ENCODE results near the gene TAS2R60.
A peak's percentile ranks its signal among the peaks of the same experiment; 100 is the strongest.
"Not testable (repeated sequence)": the region's sequence is repeated elsewhere in the genome, so short reads cannot be mapped to it uniquely, and the experiment has no call there.

The TAS2R60 gene

DNA sequence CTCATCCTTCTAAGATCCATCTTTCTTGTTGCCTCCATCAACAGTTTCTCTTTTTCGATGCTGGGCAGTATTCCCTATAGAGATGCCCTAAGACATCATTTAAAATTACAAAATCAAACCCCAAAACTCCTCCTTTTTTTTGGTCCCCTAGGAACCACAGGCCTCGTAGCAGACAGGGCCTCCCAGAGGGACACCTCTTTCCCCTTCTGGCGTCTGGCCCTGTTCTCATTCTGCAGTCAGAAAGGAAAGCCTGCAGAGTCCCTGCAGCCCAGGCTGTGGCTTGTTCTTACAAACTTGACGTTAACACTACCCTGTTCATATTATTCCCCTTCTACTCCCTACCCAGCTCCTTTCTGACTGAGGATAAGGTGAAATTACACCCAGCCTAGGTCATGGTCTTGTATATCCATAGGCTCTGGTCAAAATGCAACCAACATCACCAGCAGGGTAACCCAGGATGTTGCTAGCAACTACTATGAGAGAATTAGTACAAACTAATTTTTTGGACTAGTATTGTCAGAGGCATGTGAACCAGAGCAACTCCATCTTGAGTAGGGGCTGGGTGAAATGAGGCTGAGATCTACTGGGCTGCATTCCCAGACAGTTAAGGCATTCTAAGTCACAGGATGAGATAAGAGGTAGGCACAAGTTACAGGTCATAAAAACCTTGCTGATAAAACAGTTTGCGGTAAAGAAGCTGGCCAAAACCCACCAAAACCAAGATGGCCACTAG is 31.1 kb upstream of the TAS2R60 start:
- no peak for DNase-seq

DNA sequence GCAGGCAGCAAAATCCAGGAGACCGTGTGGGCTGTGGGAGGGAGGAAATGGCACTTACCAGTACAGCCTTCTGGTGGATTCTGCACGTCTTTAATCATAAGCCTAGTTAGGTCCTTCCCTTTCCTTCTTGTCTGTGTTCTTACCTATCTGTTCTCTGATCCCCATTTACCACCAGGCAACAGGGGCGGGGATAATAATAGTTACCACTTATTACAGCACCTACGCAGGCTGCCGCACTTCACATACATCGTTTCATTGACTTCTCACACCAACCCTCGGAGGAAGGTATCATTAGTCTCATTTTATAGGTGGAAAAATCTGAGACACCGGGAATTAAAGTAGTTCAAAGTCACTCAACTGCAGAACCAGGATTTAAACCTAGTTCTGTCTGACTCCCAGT is 30.1 kb upstream of the TAS2R60 start:
- no peak for DNase-seq

DNA sequence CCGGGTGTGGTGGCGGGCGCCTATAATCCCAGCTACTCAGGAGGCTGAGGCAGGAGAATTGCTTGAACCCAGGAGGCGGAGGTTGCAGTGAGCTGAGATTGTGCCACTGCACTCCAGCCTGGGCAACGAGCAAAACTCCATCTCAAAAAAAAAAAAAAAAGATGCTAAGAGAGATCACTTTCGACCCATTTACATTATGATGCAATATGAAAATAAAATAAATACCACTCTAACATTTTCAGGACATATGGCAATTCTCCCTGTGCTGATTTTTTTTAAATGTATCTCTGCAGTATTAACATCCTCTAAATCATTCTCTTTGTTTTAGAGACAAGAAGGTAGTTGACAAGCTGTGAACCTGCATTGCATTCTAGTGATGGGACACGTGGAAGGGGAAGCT is 28.0 kb upstream of the TAS2R60 start:
- DNase-seq, result not testable (repeated sequence)

DNA sequence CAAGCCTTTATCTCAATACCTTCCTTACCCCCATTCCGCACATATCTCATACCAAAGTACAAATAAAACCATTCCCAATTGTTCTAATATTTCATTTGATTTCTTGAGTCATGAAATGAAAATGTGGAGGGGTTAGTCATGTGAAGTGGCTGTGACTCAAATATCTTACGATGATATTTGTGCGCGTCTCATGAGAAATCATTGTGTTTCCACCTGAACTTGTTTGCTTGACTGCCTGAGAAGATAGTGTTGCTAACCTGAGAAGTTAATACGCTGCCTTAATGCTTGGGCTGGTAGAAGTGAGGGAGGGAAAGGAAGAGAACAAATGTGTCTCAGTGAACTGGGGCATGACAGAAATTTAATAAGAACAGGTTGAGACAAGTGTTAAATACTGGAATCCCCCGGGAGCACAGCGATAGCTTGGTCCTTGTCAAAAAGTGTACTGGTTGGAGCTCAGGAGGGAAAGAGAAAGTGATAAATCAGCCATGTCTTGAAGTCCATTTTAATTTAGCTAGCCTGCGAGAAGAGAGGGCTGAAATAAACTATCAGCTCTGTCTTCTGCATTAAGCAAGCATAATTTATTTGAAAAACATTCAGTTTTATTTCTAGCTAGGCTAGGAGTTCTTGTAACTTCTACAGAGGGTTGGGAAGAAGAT is 27.4 kb upstream of the TAS2R60 start:
- DNase-seq, result no peak

DNA sequence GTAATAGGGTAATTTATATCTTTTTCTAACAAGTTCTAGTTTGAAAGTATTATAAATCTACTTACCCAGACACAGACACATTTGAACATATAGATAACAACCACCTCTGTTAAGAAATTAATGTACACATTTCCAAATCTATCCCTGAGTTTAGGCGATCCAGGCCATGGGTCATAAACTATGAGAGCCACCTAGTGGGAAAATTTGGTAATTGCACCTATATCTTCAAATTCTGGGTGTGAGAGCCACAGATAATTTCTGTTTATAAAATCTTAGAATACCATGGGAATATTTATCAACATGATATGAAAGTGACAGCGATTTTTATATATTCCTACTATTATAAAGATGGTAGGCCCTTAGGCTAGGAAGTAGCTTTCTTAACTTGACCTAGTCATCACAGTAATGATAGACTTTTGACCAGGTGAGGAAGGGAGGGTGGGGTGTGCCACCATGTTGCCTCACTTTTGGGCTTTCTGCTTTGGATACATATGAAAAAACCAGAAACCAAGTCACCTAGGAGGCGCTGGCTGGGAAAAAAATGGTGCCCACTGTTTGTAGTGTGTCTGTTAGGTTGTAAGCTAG is 26.6 kb upstream of the TAS2R60 start:
- peak; percentile 22 for DNase-seq

DNA sequence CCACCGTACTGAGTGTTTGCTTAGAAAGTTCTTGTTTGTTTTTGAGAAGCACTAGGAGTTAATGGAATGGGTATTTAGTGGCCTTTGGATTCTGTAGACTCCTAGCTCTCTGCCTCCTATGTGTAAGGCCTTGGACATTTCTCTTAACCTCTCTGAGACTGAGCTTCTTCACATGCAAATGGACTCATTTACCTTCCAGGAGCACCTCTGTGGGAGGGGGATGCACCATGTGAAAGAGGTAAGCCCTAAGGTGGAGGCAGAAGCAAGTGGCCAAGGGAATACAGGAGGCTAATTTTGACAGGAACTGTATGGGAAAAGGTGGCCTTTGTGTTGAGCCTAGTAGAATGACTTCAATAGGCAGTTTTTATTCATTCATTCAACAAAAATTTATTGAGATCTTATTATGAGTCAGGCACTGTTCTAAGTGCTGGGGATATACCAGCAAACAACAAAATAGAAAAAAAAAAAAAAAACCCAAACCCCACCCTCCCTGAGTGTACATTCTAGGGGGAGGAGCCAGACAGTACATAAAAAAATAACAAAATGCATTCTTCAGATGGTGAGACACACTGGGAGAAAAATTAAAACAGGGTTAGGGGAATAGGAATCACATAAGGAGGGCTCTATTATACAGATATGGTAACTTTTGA is 25.4 kb upstream of the TAS2R60 start:
- DNase-seq, result no peak

DNA sequence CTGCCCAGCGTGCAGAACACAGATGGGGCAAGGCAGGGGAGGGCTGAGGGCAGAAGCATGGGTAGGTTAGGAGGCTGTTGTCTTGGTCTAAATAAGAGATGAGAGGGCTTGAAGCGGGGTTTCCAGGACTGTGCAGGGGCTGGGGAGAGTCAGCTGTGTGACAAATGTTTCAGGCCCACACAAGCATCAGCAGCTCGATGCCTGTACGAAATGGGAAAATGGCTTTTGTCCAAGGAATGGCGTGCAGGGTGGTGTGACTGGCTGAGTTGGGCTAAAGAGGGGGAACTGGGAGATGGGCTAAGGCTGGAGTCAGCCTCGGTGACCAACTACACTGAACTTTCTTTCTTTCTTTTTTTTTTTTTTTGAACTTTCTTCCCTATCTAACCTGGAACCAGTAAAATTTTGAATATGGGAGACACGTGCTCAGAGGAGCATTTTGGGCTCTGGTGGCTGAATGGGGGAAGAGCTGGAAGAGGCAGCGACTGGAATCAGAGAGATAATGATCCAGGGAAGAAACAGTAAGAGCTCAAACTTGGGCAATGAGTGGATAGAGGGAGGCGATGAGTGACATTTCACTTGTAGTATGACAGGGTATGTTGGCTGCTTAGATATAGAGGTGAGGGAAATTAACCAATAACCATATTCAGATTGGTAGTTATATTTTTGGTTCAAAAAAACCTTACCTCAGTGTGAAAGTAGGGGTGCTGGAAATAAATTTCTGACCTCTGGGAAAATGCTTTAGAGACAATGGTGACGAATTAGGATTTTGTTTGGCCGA is 24.4 kb upstream of the TAS2R60 start:
- no peak for DNase-seq

DNA sequence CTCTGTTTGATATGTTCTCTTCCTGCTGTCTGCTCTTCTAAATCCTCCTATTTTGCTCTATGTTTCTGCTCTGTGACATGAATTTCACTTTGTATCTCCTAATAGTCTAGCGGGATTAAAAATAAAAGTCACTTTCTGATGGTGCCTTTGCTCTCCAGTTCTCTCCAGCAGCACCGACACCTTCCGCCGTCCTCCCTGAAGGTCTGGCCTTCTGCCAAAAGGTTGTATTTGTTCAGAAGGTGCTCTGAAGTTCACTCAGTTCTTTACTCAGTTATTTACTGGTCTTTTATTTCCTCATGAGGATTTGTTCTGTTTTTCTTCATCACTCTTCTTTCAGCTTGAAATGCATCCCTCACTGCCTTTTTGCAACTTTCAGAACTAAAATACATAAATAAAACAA is 23.4 kb upstream of the TAS2R60 start:
- no peak for DNase-seq

DNA sequence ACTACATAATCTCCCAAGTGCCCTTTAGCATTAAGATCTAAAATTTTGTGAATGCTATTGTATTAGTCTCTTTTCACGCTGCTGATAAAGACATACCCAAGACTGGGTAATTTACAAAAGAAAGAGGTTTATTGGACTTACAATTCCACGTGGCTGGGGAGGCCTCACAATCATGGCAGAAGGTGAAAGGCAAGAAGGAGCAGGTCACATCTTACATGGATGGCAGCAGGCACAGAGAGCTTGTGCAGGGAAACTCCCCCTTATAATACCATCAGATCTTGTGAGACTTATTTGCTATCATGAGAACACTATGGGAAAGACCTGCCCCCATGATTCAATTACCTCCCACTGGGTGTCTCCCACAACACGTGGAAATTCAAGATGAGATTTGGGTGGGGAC is 22.6 kb upstream of the TAS2R60 start:
- not testable (repeated sequence) for DNase-seq

DNA sequence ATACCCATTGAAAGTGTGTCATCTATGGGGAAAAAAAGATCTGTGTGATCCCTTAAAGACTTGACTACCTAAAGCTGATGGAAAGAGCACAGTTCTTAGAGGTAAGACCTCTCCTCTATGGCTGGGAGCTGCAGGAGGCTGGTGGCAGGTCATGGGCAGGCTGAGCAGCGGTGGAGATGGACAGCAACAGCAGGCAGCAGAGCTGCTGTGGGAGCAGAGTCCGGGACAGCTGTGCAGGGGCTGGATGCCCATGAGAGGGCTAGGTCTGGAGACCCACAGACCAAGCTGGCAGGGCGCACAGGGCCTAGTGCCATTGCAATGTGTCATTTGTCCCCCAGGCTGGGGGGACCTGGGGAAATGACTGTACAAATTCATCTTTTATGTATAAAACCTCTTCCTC is 21.2 kb upstream of the TAS2R60 start:
- DNase-seq, result no peak

DNA sequence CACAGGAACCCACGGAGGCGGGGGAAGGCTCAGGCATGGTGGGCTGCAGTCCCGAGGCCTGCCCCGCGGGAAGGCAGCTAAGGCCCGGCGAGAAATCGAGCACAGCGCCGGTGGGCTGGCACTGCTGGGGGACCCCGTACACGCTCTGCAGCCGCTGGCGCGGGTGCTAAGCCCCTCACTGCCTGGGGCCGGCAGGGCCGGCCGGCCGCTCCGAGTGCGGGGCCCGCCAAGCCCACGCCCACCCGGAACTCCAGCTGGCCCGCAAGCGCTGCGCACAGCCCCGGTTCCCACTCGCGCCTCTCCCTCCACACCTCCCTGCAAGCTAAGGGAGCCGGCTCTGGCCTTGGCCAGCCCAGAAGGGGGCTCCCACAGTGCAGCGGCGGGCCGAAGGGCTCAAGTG is 18.8 kb upstream of the TAS2R60 start:
- not testable (repeated sequence) for DNase-seq

DNA sequence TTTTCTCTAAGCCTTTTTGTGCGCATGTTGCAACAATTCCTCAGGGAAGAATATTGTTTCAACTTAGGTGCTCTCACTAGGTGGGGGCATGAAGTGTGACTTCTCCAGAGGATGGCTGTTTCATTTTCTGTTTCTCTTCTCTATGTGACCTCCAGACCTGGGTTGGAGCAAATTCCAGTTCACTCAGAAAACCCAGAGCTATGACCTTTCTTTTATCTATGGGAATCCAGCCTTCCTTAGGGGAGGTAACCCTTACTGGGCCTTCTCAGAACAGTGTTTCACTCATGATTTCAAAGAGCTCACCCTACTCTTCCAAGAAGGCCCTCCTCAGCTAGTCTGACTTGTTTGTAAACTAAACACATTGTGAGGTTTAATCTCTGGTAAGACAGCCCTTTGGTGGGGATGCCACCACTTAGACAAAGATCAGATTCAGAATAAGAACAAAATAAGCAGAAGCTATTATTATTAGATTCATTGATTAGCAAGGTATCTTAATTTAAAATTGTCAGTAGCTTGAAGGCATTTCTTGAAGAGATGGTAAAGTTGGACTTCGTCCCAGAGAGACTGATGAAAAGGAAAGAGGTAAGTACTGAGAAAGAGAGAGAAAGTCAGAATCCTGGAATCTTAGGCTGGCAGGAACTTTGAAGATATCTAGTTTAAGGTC is 16.6 kb upstream of the TAS2R60 start:
- DNase-seq, result no peak

DNA sequence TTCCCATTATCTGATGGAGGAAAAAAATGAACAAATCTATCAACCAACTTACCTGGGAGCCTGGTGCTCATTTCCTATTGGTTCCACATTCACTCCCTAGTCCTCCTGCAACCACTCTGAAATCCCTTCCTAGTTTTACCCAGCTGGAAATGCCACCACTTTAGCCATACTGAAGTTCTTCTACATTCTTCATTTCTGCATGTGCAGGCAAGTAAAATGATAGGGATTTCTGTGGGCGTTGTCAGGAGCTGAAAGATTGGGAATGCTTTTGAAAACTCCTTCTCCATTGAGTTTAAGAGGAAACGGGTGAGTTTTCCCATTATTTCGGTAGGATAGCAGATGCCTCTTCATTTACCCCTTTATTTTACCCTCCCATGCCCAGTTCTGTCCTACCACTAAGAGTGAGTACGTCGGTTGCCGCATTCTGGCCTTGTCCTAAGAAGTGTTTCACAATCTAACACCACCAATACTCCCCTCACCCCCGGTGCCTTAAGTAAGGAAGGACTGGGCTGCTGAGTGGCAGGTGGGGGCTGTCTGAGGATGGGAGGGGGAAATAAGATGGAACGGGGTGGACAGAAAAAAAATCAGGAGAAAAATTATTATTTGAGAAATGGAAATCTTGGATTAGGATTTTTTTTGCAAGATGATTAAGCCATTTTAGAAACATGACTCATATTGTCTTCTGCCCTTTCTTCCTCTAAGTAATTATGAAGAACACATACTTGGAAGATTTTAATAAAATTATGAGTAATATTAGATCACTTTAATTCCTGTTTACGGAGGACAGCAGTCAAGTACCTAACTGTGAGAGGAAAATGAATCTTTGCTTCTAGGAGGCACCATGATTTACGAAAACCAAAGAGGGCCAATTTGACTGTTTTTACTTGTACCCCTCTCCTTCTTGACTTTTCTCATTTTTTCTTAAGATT is 13.2 kb upstream of the TAS2R60 start:
- DNase-seq, result no peak

DNA sequence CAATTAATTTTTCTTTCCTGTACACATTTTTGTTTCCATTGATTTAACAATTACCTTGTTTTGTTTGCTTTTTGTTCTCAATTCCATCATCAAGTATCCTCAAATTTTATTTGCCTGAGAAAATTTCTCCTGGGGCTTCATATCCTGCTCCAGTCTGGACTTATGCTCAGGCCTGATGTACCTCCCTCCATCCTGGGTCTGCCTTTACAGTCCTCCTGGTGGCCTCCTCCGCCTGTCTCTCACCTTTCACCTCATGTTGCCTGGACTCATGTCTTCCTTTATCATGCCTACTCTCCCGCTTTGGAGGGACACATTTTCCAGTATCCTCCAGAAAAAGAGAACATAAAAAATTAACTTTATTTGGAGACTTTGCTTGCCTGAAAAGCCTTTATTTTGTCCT is 12.1 kb upstream of the TAS2R60 start:
- DNase-seq, result no peak

DNA sequence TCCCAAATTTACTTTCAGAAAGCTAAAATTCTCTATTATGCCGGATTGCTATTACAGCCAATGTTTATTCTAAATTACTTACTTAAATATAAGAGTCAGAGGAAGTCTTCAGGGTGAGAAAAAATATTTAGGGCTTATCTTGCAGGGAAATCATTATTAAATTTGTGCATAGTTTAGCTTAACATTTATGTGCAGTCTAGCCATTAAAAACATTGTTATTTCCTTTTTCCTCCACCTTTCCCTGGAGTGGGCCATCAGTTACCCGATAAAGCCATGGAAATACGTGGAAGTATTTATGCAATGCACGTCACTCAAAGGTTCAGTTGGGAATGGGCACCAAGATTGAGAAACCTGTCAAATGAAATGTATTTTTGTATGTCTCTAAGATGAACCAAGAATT is 9.5 kb upstream of the TAS2R60 start:
- no peak for DNase-seq

DNA sequence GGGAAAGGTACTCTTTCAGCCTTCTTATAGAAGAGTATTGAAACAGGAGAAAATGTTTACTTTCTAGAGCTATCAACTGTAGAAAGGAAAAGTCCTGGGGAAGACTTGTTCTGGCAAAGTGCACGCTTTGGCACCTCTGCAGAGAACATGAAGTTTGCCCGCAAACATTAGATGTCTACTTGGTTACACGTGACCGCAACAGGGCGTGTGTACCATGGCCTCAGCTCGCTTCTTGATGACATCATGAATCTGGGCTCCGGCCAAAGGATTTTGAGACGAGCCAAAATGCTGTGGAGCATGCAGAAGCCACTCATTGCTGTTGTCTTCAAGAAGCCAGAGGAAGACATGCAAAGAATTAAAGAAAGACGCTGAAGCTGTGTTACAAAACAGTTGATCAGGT is 8.6 kb upstream of the TAS2R60 start:
- no peak for DNase-seq

DNA sequence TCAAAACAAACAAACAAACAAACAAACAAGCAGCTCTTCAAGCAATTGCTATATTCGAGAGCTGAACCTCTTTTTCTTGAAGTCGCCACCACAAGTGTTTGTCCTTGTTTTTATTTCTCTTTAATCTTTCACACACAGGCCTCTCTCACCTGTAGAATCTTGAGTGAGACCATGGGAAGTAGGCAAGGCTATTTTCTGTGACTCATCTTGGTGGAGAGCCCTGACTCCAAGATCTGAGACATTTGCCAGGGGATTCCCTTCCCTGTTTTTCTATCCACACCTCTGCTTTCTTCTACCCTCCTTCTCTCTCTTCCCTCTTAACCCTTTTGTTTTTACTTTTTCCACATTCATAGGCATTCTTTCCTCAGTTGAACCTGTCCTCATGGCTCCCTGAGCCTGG is 8.0 kb upstream of the TAS2R60 start:
- DNase-seq, result no peak

DNA sequence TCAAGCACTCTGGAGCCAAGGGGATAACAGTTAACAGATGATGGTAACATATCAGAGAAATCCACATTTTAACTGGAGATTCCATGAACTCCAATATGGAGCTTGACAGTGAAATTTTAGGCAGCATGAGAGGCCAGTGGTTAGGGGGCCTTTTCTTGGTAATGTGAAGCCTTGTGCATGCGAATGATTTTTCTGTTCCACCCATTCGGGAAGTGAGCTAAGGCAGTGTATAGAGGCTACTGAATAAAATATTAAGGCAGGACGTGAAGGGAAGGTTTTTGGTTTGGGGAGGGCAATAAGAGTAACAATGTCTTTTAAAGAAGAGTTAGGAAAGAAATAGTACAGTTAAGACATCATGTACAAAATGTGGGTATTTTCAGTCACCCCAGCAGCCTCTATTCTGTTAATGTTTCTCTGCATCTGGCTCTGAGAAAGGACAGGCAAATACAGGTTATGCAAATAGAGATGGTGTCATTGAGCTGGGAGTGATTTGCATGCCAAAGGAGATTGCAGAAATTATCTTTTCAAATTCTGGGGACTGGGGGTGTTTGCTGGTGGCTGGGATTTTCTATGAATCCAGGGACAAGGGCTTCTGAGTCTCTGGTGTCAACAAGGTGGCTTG is 6.8 kb upstream of the TAS2R60 start:
- no peak for DNase-seq

DNA sequence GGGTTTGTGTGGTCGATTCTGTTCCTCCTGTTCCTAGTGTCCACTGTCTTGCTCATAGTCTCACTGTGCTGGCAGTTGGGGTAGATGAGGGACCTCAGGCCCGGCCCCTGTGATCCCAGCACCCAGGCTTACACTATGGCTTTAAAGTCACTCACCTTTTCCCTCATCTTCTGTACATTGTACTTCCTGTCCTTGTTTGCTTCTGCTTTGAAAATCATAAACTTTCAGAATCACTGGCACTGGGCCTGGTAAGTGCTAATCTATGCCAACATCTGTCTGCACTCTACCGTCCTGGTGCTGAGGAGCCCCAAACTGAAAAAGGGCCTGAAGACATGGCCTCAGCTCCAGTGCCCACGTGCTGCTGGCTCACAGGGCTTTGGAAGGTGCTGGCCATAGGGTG is 5.7 kb upstream of the TAS2R60 start:
- DNase-seq, result no peak

DNA sequence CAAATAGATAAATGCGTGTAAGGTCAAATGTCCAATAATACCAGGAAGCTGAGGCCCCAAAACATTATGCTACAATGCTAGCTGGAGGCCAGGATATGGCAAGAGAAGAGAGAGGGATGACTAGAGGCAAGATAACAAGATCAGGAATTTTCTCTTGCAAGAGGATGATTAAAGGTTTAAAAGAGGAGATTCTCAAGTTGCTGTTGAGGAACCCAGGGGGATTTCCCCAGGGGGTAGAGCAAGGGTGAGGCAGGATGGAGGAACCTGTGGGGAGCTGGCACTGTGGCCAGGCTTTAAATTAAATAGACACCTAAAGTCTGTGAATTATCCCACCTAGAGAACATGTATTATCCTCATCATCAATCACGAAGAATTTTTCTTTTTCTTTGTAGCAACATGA is 3.4 kb upstream of the TAS2R60 start:
- no peak for DNase-seq
